C4-2B (cell line): ENCODE measurements around the gene HAO1.
"Not testable (repeated sequence)": the region's sequence is repeated elsewhere in the genome, so short reads cannot be mapped to it uniquely, and the experiment has no call there.

Experiments
- H3K27ac ChIP-seq: fragments of 450-650 bp; 2 replicates; pipeline ENCODE4 v1.5.1; 2017
- CTCF ChIP-seq: fragments of 450-650 bp; conservative IDR thresholded peaks from 2 replicates; pipeline ENCODE4 v1.5.1; 2017; ENCODE audit warnings: mild to moderate bottlenecking
- ZFX ChIP-seq: fragments of 450-650 bp; IDR thresholded peaks from 2 replicates; pipeline ENCODE4 v1.6.1; 2017

The HAO1 gene

GRCh38 chr20:7975851-7976414 is 35.7 kb upstream of the HAO1 start:
- TF ChIP-seq ZFX, result no peak
- H3K27ac ChIP-seq, result no peak overlapping the region

GRCh38 chr20:7974785-7975435 is 34.7 kb upstream of the HAO1 start:
- TF ChIP-seq CTCF (no peak), ZFX (no peak)
- H3K27ac ChIP-seq, result no peak overlapping the region

- H3K27ac ChIP-seq, result no peak overlapping the region
- TF ChIP-seq ZFX (no peak), CTCF (no peak)
Measured at GRCh38 chr20:7971536-7972280, 31.4 kb upstream of the HAO1 start.

GRCh38 chr20:7967199-7967844 is 27.1 kb upstream of the HAO1 start:
- H3K27ac ChIP-seq, result no peak overlapping the region
- TF ChIP-seq CTCF (no peak), ZFX (no peak)

- TF ChIP-seq ZFX (no peak), CTCF (no peak)
- H3K27ac ChIP-seq, result no peak overlapping the region
Measured at GRCh38 chr20:7966176-7966575, 25.9 kb upstream of the HAO1 start.

GRCh38 chr20:7959484-7959883 is 19.2 kb upstream of the HAO1 start:
- no peak overlapping the region for H3K27ac ChIP-seq
- TF ChIP-seq ZFX (no peak), CTCF (no peak)

GRCh38 chr20:7956561-7956960 is 16.3 kb upstream of the HAO1 start:
- not testable (repeated sequence) for H3K27ac ChIP-seq

GRCh38 chr20:7950387-7950786 is 10.1 kb upstream of the HAO1 start:
- no peak for TF ChIP-seq CTCF
- no peak for TF ChIP-seq ZFX
- H3K27ac ChIP-seq, result no peak overlapping the region
